GDM1 (cell line): ENCODE measurements around the gene ARHGAP15.

Source experiments
- DNase-seq: peaks from one replicate; lab custom pipeline; 2025; lab: John Stamatoyannopoulos, UW

Gene ARHGAP15

GRCh38 chr2:143226714-143227541 lies 97.7 kb downstream of the ARHGAP15 start:
- no peak for DNase-seq

- DNase-seq: no peak
Observed at GRCh38 chr2:143229411-143229810, 100.2 kb downstream of the ARHGAP15 start.

GRCh38 chr2:143229952-143230351 lies 100.7 kb downstream of the ARHGAP15 start:
- no peak for DNase-seq

GRCh38 chr2:143230506-143231253 lies 101.5 kb downstream of the ARHGAP15 start:
- DNase-seq: no peak

GRCh38 chr2:143231254-143231645 lies 102.0 kb downstream of the ARHGAP15 start:
- DNase-seq: no peak

GRCh38 chr2:143237146-143237777 lies 108.0 kb downstream of the ARHGAP15 start:
- no peak for DNase-seq

GRCh38 chr2:143241403-143242088 lies 112.3 kb downstream of the ARHGAP15 start:
- DNase-seq: no peak

GRCh38 chr2:143246246-143246645 lies 117.0 kb downstream of the ARHGAP15 start:
- no peak for DNase-seq

GRCh38 chr2:143246815-143247744 lies 117.9 kb downstream of the ARHGAP15 start:
- no peak for DNase-seq

- no peak for DNase-seq
Observed at GRCh38 chr2:143248631-143249030, 119.4 kb downstream of the ARHGAP15 start.

- DNase-seq: no peak
Observed at GRCh38 chr2:143251681-143252080, 122.5 kb downstream of the ARHGAP15 start.

GRCh38 chr2:143252138-143252907 lies 123.1 kb downstream of the ARHGAP15 start:
- no peak for DNase-seq

- DNase-seq: no peak
Observed at GRCh38 chr2:143254110-143254509, 124.9 kb downstream of the ARHGAP15 start.

GRCh38 chr2:143255086-143255485 lies 125.9 kb downstream of the ARHGAP15 start:
- DNase-seq: no peak

- DNase-seq: no peak
Observed at GRCh38 chr2:143255899-143256298, 126.7 kb downstream of the ARHGAP15 start.

- no peak for DNase-seq
Observed at GRCh38 chr2:143258126-143258892, 129.1 kb downstream of the ARHGAP15 start.

GRCh38 chr2:143259368-143259958 lies 130.2 kb downstream of the ARHGAP15 start:
- peak; percentile 28 for DNase-seq

GRCh38 chr2:143261986-143262385 lies 132.8 kb downstream of the ARHGAP15 start:
- DNase-seq: no peak

- DNase-seq: no peak
Observed at GRCh38 chr2:143262389-143262788, 133.2 kb downstream of the ARHGAP15 start.
